Keratinocyte (primary cell): ENCODE measurements around the gene FLYWCH2. TPM values are rescaled to one million over a fixed set of nuclear protein-coding genes. Genes with fewer than 3 reads are reported as not detected.

ENCODE experiments used
- DNase-seq: peaks from one replicate; pipeline ENCODE4 v3.0.0-alpha.2; 2011; ENCODE audit warnings: low read depth, missing footprints, low spot score
- FAIRE-seq: peaks from 2 replicates; lab custom pipeline; 2011; peaks lifted over from hg19 to GRCh38; lab: Jason Lieb, UNC
- H2AFZ ChIP-seq: 2 replicates; pipeline ENCODE4 v1.6.0; 2012; ENCODE audit warnings: low read length, control low read depth, inconsistent platforms; ENCODE audit not compliant: control insufficient read depth
- H3K27ac ChIP-seq: 2 replicates; pipeline ENCODE4 v1.5.1; 2011; ENCODE audit warnings: low read length; ENCODE audit not compliant: control insufficient read depth, insufficient read depth
- H3K27me3 ChIP-seq: 3 replicates; pipeline ENCODE4 v1.6.0; 2011; ENCODE audit warnings: low read length; ENCODE audit not compliant: control insufficient read depth, insufficient read depth; ENCODE audit errors: extremely low read depth
- H3K36me3 ChIP-seq, 2 experiments: 2 replicates in 1 of 2; 3 replicates in 1 of 2; pipeline ENCODE4 v1.5.1; 2011; ENCODE audit warnings: low read length in 2 of 2, mild to moderate bottlenecking in 1 of 2; ENCODE audit not compliant: control insufficient read depth in 2 of 2, insufficient read depth in 2 of 2; ENCODE audit errors: extremely low read depth in 1 of 2
- H3K4me1 ChIP-seq: 3 replicates; pipeline ENCODE4 v1.5.1; 2011; ENCODE audit warnings: low read length; ENCODE audit not compliant: control insufficient read depth, insufficient read depth; ENCODE audit errors: extremely low read depth
- H3K4me2 ChIP-seq: 3 replicates; pipeline ENCODE4 v1.6.0; 2011; ENCODE audit warnings: low read depth, low read length; ENCODE audit not compliant: control insufficient read depth, insufficient read depth; ENCODE audit errors: extremely low read depth
- H3K4me3 ChIP-seq, 3 experiments: fragments of 200-600 bp in 1 of 3; sonication (generic) in 1 of 3; 2 replicates in 2 of 3; 3 replicates in 1 of 3; pipeline ENCODE4 v1.5.1; 2011 to 2016; ENCODE audit warnings: low read length in 3 of 3, mild to moderate bottlenecking in 3 of 3, control low read depth in 2 of 3, inconsistent platforms in 1 of 3, low read depth in 1 of 3, mixed read lengths in 1 of 3, mixed run types in 1 of 3, moderate library complexity in 1 of 3; ENCODE audit not compliant: control insufficient read depth in 2 of 3, insufficient read depth in 2 of 3; ENCODE audit errors: extremely low read depth in 1 of 3
- H3K79me2 ChIP-seq: 2 replicates; pipeline ENCODE4 v1.6.0; 2012; ENCODE audit warnings: low read length; ENCODE audit not compliant: control insufficient read depth, insufficient read depth
- H3K9ac ChIP-seq: 3 replicates; pipeline ENCODE4 v1.6.0; 2011; ENCODE audit warnings: low read length; ENCODE audit not compliant: control insufficient read depth, insufficient read depth; ENCODE audit errors: extremely low read depth
- H3K9me1 ChIP-seq: 3 replicates; pipeline ENCODE4 v1.6.0; 2011; ENCODE audit warnings: low read length; ENCODE audit not compliant: control insufficient read depth, insufficient read depth; ENCODE audit errors: extremely low read depth
- H3K9me3 ChIP-seq: 2 replicates; pipeline ENCODE4 v1.5.1; 2012; ENCODE audit warnings: low read depth, low read length; ENCODE audit not compliant: control insufficient read depth
- H4K20me1 ChIP-seq: 3 replicates; pipeline ENCODE4 v1.6.0; 2011; ENCODE audit warnings: low read length; ENCODE audit not compliant: control insufficient read depth, insufficient read depth; ENCODE audit errors: extremely low read depth
- EZH2 ChIP-seq: IDR thresholded peaks from one replicate; pipeline ENCODE4 v1.6.1; 2012; ENCODE audit warnings: inconsistent platforms, mild to moderate bottlenecking, low read length, moderate library complexity
- dilution Hi-C: fragments of 300-500 bp; cut with MboI; formaldehyde crosslinking; loops from one replicate; pipeline ENCODE4 v1.7.0; 2020; ENCODE audit warnings: low sequenced_read_pairs; ENCODE audit not compliant: extremely low pct_ligation_motif_present
- polyA plus RNA-seq, 5 experiments: library from polyadenylated mRNA; depleted of rRNA in 3 of 5; stranded (reverse) in 3 of 5; stranded (forward) in 1 of 5; unstranded in 1 of 5; fragments of >200 nt; gene quantifications; 1 replicate in 1 of 5; 2 replicates in 3 of 5; 3 replicates in 1 of 5; pipeline versions ENCODE4 v1.2.1 to v1.2.3, GENCODE V29; 2011 to 2012; ENCODE audit warnings: missing spikeins in 2 of 5, low read depth in 1 of 5, low replicate concordance in 1 of 5
- TF ChIP-seq, protein P1 (sequence below), 3 experiments: IDR thresholded peaks in 1 of 3; conservative IDR thresholded peaks in 1 of 3; optimal IDR thresholded peaks in 1 of 3; 2 replicates in 2 of 3; 3 replicates in 1 of 3; pipeline versions ENCODE3 to v1.5.1; 2011; ENCODE audit warnings: low read length in 3 of 3, mild to moderate bottlenecking in 3 of 3, moderate library complexity in 2 of 3, control low read depth in 1 of 3, inconsistent platforms in 1 of 3; ENCODE audit not compliant: insufficient read depth in 2 of 3; ENCODE audit errors: extremely low read depth in 1 of 3

Gene FLYWCH2
- polyA plus RNA-seq, 1 donor (not counting 4 experiments of a cell fraction or from before 2014, with no cell fraction given), result 10.1 TPM

DNA sequence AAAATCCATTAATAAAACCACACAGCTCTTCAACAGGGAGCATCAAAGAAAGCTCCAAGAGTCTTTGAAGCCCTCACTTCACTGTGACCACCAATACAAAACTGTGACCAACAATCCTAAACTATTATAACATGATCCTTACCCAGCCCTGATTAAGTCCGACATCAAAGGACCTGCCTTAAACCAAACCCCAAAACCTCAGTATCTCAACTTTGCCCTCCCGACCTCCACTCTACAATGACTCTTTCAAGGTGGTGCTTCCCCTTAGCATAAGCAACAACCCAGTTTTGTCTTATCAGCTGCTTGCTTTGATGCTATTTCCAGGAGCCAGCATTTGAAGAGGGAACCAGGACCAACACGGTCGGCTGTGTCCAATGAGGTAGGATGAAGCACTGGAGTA, 16.6 kb upstream of the FLYWCH2 start:
- Histone ChIP-seq H3K27me3 (no peaks in the 10 kb centered on the region), H3K79me2 (no peaks in the 10 kb centered on the region), H3K36me3 (no peaks in the 10 kb centered on the region), H4K20me1 (no peaks in the 10 kb centered on the region), H3K27ac (no peak overlapping the region), H3K4me1 (peaks cover 7% of the 10 kb centered on the region), H3K9me1 (no peaks in the 10 kb centered on the region), H3K4me3 (no peak overlapping the region), H3K9me3 (no peaks in the 10 kb centered on the region), H3K4me2 (no peak overlapping the region), H3K9ac (no peak overlapping the region), H2AFZ (no peak overlapping the region)
- dilution Hi-C loops, result no loop called here
- DNase-seq (no peak), FAIRE-seq (no peak)
- no peak for TF ChIP-seq EZH2
- TF ChIP-seq, protein P1, sequence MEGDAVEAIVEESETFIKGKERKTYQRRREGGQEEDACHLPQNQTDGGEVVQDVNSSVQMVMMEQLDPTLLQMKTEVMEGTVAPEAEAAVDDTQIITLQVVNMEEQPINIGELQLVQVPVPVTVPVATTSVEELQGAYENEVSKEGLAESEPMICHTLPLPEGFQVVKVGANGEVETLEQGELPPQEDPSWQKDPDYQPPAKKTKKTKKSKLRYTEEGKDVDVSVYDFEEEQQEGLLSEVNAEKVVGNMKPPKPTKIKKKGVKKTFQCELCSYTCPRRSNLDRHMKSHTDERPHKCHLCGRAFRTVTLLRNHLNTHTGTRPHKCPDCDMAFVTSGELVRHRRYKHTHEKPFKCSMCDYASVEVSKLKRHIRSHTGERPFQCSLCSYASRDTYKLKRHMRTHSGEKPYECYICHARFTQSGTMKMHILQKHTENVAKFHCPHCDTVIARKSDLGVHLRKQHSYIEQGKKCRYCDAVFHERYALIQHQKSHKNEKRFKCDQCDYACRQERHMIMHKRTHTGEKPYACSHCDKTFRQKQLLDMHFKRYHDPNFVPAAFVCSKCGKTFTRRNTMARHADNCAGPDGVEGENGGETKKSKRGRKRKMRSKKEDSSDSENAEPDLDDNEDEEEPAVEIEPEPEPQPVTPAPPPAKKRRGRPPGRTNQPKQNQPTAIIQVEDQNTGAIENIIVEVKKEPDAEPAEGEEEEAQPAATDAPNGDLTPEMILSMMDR (optimal IDR thresholded peaks at IDR 0.05 in 1 of 3, IDR thresholded peaks at IDR 0.05 in 1 of 3, conservative IDR thresholded peaks at IDR 0.05 in 1 of 3; ENCODE audit: extremely low read depth in 1 of 3, insufficient read depth in 2 of 3, low read length in 3 of 3), result no peak

- no peak for TF ChIP-seq EZH2
- TF ChIP-seq, protein P1 (optimal IDR thresholded peaks at IDR 0.05 in 1 of 3, IDR thresholded peaks at IDR 0.05 in 1 of 3, conservative IDR thresholded peaks at IDR 0.05 in 1 of 3; ENCODE audit: extremely low read depth in 1 of 3, insufficient read depth in 2 of 3, low read length in 3 of 3), result no peak
- H3K36me3 ChIP-seq, result no peaks in the 10 kb centered on the region
- no peaks in the 10 kb centered on the region for H3K9me3 ChIP-seq
- H4K20me1 ChIP-seq, result no peaks in the 10 kb centered on the region
- H2AFZ ChIP-seq, result peak overlapping the region; percentile 85
- peak overlapping the region; percentile 47 to 74 (median 68) for H3K4me3 ChIP-seq
- peak overlapping the region; percentile 73 for H3K9ac ChIP-seq
- H3K4me2 ChIP-seq, result peak overlapping the region; percentile 98
- no peaks in the 10 kb centered on the region for H3K79me2 ChIP-seq
- H3K27ac ChIP-seq, result peak overlapping the region; percentile 59
- H3K4me1 ChIP-seq, result peaks cover 7% of the 10 kb centered on the region
- H3K27me3 ChIP-seq, result no peaks in the 10 kb centered on the region
- no peaks in the 10 kb centered on the region for H3K9me1 ChIP-seq
- dilution Hi-C loops, result no loop called here
- FAIRE-seq, result no peak
- DNase-seq, result no peak
Measured at GRCh38 chr16:2867661-2867986, 15.4 kb upstream of the FLYWCH2 start.
